ENCODE data around the gene STYXL2.

The STYXL2 gene

GRCh38 chr1:167137332-167137781 lies 43.5 kb downstream of the STYXL2 start:
- no peak for DNase-seq

GRCh38 chr1:167137793-167138510 lies 44.1 kb downstream of the STYXL2 start:
- no peak for DNase-seq

- DNase-seq, result no peak
Observed at GRCh38 chr1:167138703-167139102, 44.8 kb downstream of the STYXL2 start.

- DNase-seq, result no peak
Observed at GRCh38 chr1:167141963-167142362, 48.1 kb downstream of the STYXL2 start.
